ENCODE data around the gene PNPT1.

- TF ChIP-seq, protein P1, sequence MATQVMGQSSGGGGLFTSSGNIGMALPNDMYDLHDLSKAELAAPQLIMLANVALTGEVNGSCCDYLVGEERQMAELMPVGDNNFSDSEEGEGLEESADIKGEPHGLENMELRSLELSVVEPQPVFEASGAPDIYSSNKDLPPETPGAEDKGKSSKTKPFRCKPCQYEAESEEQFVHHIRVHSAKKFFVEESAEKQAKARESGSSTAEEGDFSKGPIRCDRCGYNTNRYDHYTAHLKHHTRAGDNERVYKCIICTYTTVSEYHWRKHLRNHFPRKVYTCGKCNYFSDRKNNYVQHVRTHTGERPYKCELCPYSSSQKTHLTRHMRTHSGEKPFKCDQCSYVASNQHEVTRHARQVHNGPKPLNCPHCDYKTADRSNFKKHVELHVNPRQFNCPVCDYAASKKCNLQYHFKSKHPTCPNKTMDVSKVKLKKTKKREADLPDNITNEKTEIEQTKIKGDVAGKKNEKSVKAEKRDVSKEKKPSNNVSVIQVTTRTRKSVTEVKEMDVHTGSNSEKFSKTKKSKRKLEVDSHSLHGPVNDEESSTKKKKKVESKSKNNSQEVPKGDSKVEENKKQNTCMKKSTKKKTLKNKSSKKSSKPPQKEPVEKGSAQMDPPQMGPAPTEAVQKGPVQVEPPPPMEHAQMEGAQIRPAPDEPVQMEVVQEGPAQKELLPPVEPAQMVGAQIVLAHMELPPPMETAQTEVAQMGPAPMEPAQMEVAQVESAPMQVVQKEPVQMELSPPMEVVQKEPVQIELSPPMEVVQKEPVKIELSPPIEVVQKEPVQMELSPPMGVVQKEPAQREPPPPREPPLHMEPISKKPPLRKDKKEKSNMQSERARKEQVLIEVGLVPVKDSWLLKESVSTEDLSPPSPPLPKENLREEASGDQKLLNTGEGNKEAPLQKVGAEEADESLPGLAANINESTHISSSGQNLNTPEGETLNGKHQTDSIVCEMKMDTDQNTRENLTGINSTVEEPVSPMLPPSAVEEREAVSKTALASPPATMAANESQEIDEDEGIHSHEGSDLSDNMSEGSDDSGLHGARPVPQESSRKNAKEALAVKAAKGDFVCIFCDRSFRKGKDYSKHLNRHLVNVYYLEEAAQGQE (IDR thresholded peaks at IDR 0.05; ENCODE audit: low read depth) = no peak
- TF ChIP-seq, protein P2, sequence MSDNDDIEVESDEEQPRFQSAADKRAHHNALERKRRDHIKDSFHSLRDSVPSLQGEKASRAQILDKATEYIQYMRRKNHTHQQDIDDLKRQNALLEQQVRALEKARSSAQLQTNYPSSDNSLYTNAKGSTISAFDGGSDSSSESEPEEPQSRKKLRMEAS (IDR thresholded peaks at IDR 0.05) = no peak
- no peak for TF ChIP-seq CEBPB (IDR thresholded peaks at IDR 0.05)
- TF ChIP-seq EP300 (IDR thresholded peaks at IDR 0.05; ENCODE audit: borderline replicate concordance) = no peak
- TF ChIP-seq FOXM1 (IDR thresholded peaks at IDR 0.05; ENCODE audit: borderline replicate concordance, low read depth) = no peak
- no peak for TF ChIP-seq TCF12 (IDR thresholded peaks at IDR 0.05; ENCODE audit: low read depth)
- no peak for TF ChIP-seq CREB1 (IDR thresholded peaks at IDR 0.05; ENCODE audit: low read depth)
- TF ChIP-seq ZBTB7A (IDR thresholded peaks at IDR 0.05; ENCODE audit: low read depth) = no peak
Observed at GRCh38 chr2:55609193-55609794, 84.3 kb downstream of the PNPT1 start.
